ENCODE measurements around the gene AKT3. TPM values are rescaled to one million over a fixed set of nuclear protein-coding genes. Genes with fewer than 3 reads are reported as not detected.

The AKT3 gene
- total and polyA plus RNA-seq, 2 of the 8 experiments (the other 6 are each of a cell fraction or from before 2014, with no cell fraction given) = 6.0 to 36.4 TPM

GRCh38 chr1:243554686-243555085 is 295.4 kb downstream of the AKT3 start:
- no peak overlapping the region for H4K91ac ChIP-seq (replicated peaks; ENCODE audit: insufficient read length, low read length)
- CTCF ChIA-PET (ENCODE audit: partially characterized antibody) = no interaction called here
- no peak for DNase-seq (ENCODE audit: low read depth in 1 of 2, low spot score in 2 of 2)
- H2BK12ac ChIP-seq (ENCODE audit: low read depth, low read length) = no peak overlapping the region
- POLR2A ChIA-PET (ENCODE audit: partially characterized antibody) = no interaction called here
- H4K20me1 ChIP-seq (replicated peaks in 1 of 2; ENCODE audit: control insufficient read depth in 1 of 2, insufficient read depth in 2 of 2, low read length in 2 of 2) = no peaks in the 10 kb centered on the region
- H3K79me1 ChIP-seq (ENCODE audit: low read depth, low read length) = no peaks in the 10 kb centered on the region
- no peak for FAIRE-seq
- H2BK5ac ChIP-seq (ENCODE audit: low read depth, low read length) = no peak overlapping the region
- no peak overlapping the region for H3K4me2 ChIP-seq (ENCODE audit: insufficient read depth in 1 of 2, low read depth in 2 of 2, low read length in 2 of 2)
- no peak overlapping the region for H2BK20ac ChIP-seq (ENCODE audit: low read length)
- H3K23me2 ChIP-seq (ENCODE audit: low read depth, low read length) = no peaks in the 10 kb centered on the region
- H3K18ac ChIP-seq (ENCODE audit: extremely low read depth, low read length) = no peak overlapping the region
- no peaks in the 10 kb centered on the region for H3K9me3 ChIP-seq (ENCODE audit: insufficient read depth in 2 of 2, low read depth in 1 of 2, low read length in 1 of 2)
- H3K79me2 ChIP-seq (ENCODE audit: control insufficient read depth in 1 of 2, insufficient read depth in 2 of 2, low read length in 2 of 2) = no peaks in the 10 kb centered on the region
- no peak overlapping the region for H2AK5ac ChIP-seq (ENCODE audit: low read depth, low read length)
- H3K4me1 ChIP-seq (replicated peaks in 1 of 4; ENCODE audit: control insufficient read depth in 3 of 4, insufficient read depth in 4 of 4, low read length in 3 of 4) = no peaks in the 10 kb centered on the region
- H3K23ac ChIP-seq (ENCODE audit: insufficient read length) = no peak overlapping the region
- no peak overlapping the region for H3K9ac ChIP-seq (replicated peaks in 1 of 4; ENCODE audit: extremely low read depth in 1 of 4, low read depth in 3 of 4, low read length in 3 of 4)
- no peak overlapping the region for H3K27ac ChIP-seq (ENCODE audit: low read depth, low read length)
- no peak overlapping the region for H3K4me3 ChIP-seq (ENCODE audit: extremely low read depth in 1 of 4, insufficient read depth in 2 of 4, low read depth in 3 of 4, low read length in 4 of 4)
- H2BK15ac ChIP-seq (ENCODE audit: low read length) = no peak overlapping the region
- no peak overlapping the region for H2AFZ ChIP-seq (ENCODE audit: low read length)
- H3K4ac ChIP-seq (replicated peaks; ENCODE audit: insufficient read length, low read depth, low read length) = no peak overlapping the region
- H4K5ac ChIP-seq (ENCODE audit: insufficient read length, low read depth, low read length) = no peak overlapping the region
- no peak overlapping the region for H4K8ac ChIP-seq (ENCODE audit: extremely low read depth, insufficient read depth, low read length)
- H3K27me3 ChIP-seq (replicated peaks in 1 of 4; ENCODE audit: control insufficient read depth in 3 of 4, extremely low read depth in 1 of 4, insufficient read depth in 3 of 4, low read length in 3 of 4) = no peaks in the 10 kb centered on the region
- H3K36me3 ChIP-seq (ENCODE audit: control insufficient read depth in 2 of 4, insufficient read depth in 4 of 4, low read length in 3 of 4) = no peaks in the 10 kb centered on the region
- H2BK120ac ChIP-seq (replicated peaks; ENCODE audit: low read depth, low read length) = no peak overlapping the region
- no peak overlapping the region for H3K14ac ChIP-seq (ENCODE audit: insufficient read length)
- WGBS, 2 experiments (ENCODE audit: extremely low coverage in 1 of 2, insufficient coverage in 1 of 2, insufficient read length in 1 of 2, insufficient replicate concordance in 2 of 2, low coverage in 1 of 2, low lambda C conversion rate in 2 of 2, missing lambda C conversion rate in 1 of 2) = 93% methylated on average over 4 of the region's 4 CpGs; no CpG with 5 or more reads in 1 of the 2 experiments
- no peak overlapping the region for H3K56ac ChIP-seq (replicated peaks; ENCODE audit: insufficient read length, low read depth, low read length)
- TF ChIP-seq SIN3A (conservative IDR thresholded peaks at IDR 0.05 in 1 of 2, IDR thresholded peaks at IDR 0.05 in 1 of 2; ENCODE audit: low read depth in 1 of 2, low read length in 2 of 2) = no peak

All from H1 (cell line).